Measurements from ENCODE around the gene EXOC6B.

Gene EXOC6B

GRCh38 chr2:72316774-72317173 is 509.1 kb downstream of the EXOC6B start:
- H3K36me3 Mint-ChIP-seq, result no peaks in the 10 kb centered on the region
- DNase-seq, result no peak
- no peak overlapping the region for H3K4me3 Mint-ChIP-seq
- no peak overlapping the region for H3K27ac Mint-ChIP-seq
- no peak for ATAC-seq (replicated peaks)
- H3K9me3 Mint-ChIP-seq, result no peaks in the 10 kb centered on the region
- no peaks in the 10 kb centered on the region for H3K4me1 Mint-ChIP-seq
- no peaks in the 10 kb centered on the region for H3K27me3 Mint-ChIP-seq

- H3K9me3 Mint-ChIP-seq, result peaks cover 6 to 8% of the 10 kb centered on the region in 2 donors
- no peak overlapping the region for H3K27ac Mint-ChIP-seq
- no peak overlapping the region for H3K4me3 Mint-ChIP-seq
- H3K4me1 Mint-ChIP-seq, result no peaks in the 10 kb centered on the region
- H3K36me3 Mint-ChIP-seq, result no peaks in the 10 kb centered on the region
- no peak for ATAC-seq (replicated peaks)
- no peak for DNase-seq
- H3K27me3 Mint-ChIP-seq, result no peaks in the 10 kb centered on the region
Observed at GRCh38 chr2:72300147-72300684, 525.6 kb downstream of the EXOC6B start.

DNA sequence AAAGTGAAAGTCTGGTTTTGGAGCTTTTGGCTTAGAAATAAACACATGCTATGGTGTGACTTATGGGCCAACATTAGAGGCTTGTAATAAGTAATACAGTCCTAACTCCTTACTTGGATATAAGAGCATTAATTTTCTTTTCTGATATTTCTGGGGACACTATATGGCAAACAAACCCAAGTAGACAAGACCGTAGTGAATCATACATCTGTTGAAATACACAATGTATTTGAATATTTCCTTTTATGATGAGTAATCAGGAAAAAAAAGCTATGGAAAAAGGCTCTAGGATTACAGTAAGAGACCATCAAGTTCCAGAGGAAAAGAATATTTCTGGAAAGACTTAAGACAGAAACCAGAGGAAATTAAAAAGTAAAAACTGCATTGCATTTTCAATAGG is 532.2 kb downstream of the EXOC6B start:
- ATAC-seq (replicated peaks) (no peak), DNase-seq (no peak)
- Mint-ChIP-seq H3K9me3 (no peaks in the 10 kb centered on the region), H3K4me3 (no peak overlapping the region), H3K27ac (no peak overlapping the region), H3K36me3 (no peaks in the 10 kb centered on the region), H3K4me1 (no peaks in the 10 kb centered on the region), H3K27me3 (no peaks in the 10 kb centered on the region)

DNA sequence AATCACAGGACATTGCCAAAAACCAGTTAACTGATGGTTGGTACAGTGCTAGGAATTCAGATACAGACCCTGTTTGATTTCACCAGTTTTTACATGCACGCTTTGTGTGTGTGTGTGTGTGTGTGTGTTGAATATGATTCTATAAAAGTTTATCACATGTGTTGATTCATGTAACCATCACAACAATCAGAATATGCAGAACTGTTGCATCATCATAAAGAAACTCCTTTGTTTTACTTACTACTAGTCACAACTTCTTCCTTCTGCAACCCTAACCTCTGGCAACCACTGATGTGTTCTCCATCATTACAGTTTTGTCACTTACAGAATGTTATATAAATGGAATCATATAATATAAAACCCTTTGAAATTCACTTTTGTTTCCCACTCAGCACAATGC is 533.4 kb downstream of the EXOC6B start:
- no peaks in the 10 kb centered on the region for H3K9me3 Mint-ChIP-seq
- no peaks in the 10 kb centered on the region for H3K4me1 Mint-ChIP-seq
- no peak for ATAC-seq (replicated peaks)
- no peaks in the 10 kb centered on the region for H3K36me3 Mint-ChIP-seq
- H3K4me3 Mint-ChIP-seq, result no peak overlapping the region
- no peaks in the 10 kb centered on the region for H3K27me3 Mint-ChIP-seq
- DNase-seq, result no peak
- no peak overlapping the region for H3K27ac Mint-ChIP-seq

- Mint-ChIP-seq H3K36me3 (peaks cover 0 to 3% of the 10 kb centered on the region in 2 donors), H3K27me3 (no peaks in the 10 kb centered on the region), H3K9me3 (no peaks in the 10 kb centered on the region), H3K4me3 (no peak overlapping the region), H3K4me1 (no peaks in the 10 kb centered on the region), H3K27ac (no peak overlapping the region)
- DNase-seq (no peak), ATAC-seq (replicated peaks) (no peak)
Observed at GRCh38 chr2:72291059-72291458, 534.8 kb downstream of the EXOC6B start.

DNA sequence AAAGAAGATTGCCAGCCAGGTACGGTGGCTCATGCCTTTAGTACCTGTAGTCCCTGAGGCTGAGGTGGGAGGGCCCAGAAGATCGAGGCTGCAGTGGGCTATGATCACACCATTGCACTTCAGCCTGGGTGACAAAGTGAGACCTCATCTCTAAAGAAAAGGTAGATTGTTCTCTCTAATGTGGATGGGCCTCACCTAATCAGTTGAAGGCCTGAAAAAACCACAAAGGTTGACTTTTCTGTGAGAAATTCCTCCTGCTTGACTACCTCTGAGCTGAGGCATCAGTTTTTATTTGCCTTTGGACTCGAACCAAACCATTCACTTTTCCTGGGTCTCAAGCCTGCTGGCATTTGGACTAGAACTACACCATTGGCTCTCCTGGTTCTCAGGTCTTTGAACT is 536.1 kb downstream of the EXOC6B start:
- Mint-ChIP-seq H3K4me1 (no peaks in the 10 kb centered on the region), H3K36me3 (peaks cover 0 to 3% of the 10 kb centered on the region in 2 donors), H3K9me3 (no peaks in the 10 kb centered on the region), H3K4me3 (no peak overlapping the region), H3K27ac (no peak overlapping the region), H3K27me3 (no peaks in the 10 kb centered on the region)
- no peak for ATAC-seq (replicated peaks)
- no peak for DNase-seq

GRCh38 chr2:72289283-72289682 is 536.5 kb downstream of the EXOC6B start:
- Mint-ChIP-seq H3K9me3 (peaks cover 0 to 1% of the 10 kb centered on the region in 2 donors), H3K4me1 (no peaks in the 10 kb centered on the region)
- ATAC-seq (replicated peaks), result no peak

DNA sequence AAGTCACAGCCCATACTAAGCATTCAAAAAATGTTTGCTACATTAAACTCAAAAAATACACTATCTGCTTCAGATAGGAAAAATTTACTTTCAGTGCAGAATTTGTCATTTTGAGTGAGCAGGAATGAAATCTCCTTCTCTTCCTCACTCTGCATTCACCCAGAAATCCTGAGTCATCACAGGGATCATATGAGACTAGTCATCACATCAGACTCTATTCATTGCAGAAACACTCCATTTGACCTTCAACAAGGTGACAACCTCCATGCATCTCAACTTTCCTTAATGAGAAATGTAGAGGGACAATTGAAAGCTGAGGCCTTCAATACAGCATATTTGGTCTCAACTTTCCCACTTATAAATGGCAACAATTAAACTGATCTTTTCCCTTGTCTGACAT is 547.8 kb downstream of the EXOC6B start:
- no peaks in the 10 kb centered on the region for H3K9me3 Mint-ChIP-seq
- H3K27me3 Mint-ChIP-seq, result peaks cover 0 to 2% of the 10 kb centered on the region in 2 donors
- H3K27ac Mint-ChIP-seq, result no peak overlapping the region
- no peak overlapping the region for H3K4me3 Mint-ChIP-seq
- DNase-seq (no peak), ATAC-seq (replicated peaks) (no peak)
- H3K4me1 Mint-ChIP-seq, result no peaks in the 10 kb centered on the region
- no peaks in the 10 kb centered on the region for H3K36me3 Mint-ChIP-seq

More at GRCh38 chr2:72289283-72289682, 536.5 kb downstream of the EXOC6B start:
- no peak overlapping the region for H3K4me3 Mint-ChIP-seq
- no peaks in the 10 kb centered on the region for H3K27me3 Mint-ChIP-seq
- peaks cover 0 to 3% of the 10 kb centered on the region in 2 donors for H3K36me3 Mint-ChIP-seq
- no peak overlapping the region for H3K27ac Mint-ChIP-seq
- DNase-seq, result no peak

- Mint-ChIP-seq H3K4me1 (no peaks in the 10 kb centered on the region), H3K27me3 (no peaks in the 10 kb centered on the region), H3K4me3 (no peak overlapping the region), H3K9me3 (no peaks in the 10 kb centered on the region), H3K36me3 (no peaks in the 10 kb centered on the region), H3K27ac (no peak overlapping the region)
- DNase-seq (no peak), ATAC-seq (replicated peaks) (no peak)
Observed at GRCh38 chr2:72276876-72277275, 549.0 kb downstream of the EXOC6B start.

DNA sequence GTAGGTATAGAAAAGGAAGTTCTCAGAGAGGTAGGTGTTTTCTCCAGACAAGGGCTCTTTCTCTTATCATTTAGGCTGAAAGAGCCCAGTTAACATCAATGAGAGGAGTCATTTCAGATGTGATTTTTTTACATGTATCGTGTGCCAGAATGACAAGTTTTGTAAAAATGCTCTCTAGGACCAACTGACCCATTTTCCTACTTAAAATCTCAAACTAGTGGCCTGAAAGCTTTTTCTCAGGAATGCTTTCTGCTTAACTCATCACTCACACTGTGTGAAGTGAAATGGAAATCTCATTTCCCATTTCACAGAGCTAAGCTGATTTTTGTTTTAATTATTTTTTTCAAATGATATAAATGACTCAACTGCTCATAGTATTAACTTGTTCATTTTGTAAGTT is 549.5 kb downstream of the EXOC6B start:
- Mint-ChIP-seq H3K27me3 (no peaks in the 10 kb centered on the region), H3K36me3 (no peaks in the 10 kb centered on the region), H3K9me3 (no peaks in the 10 kb centered on the region), H3K4me1 (no peaks in the 10 kb centered on the region), H3K4me3 (no peak overlapping the region), H3K27ac (no peak overlapping the region)
- no peak for ATAC-seq (replicated peaks)
- no peak for DNase-seq

GRCh38 chr2:72275084-72275483 is 550.7 kb downstream of the EXOC6B start:
- no peaks in the 10 kb centered on the region for H3K4me1 Mint-ChIP-seq
- H3K4me3 Mint-ChIP-seq, result no peak overlapping the region
- H3K9me3 Mint-ChIP-seq, result no peaks in the 10 kb centered on the region
- no peaks in the 10 kb centered on the region for H3K36me3 Mint-ChIP-seq
- H3K27me3 Mint-ChIP-seq, result no peaks in the 10 kb centered on the region
- DNase-seq (no peak), ATAC-seq (replicated peaks) (no peak)
- H3K27ac Mint-ChIP-seq, result no peak overlapping the region

DNA sequence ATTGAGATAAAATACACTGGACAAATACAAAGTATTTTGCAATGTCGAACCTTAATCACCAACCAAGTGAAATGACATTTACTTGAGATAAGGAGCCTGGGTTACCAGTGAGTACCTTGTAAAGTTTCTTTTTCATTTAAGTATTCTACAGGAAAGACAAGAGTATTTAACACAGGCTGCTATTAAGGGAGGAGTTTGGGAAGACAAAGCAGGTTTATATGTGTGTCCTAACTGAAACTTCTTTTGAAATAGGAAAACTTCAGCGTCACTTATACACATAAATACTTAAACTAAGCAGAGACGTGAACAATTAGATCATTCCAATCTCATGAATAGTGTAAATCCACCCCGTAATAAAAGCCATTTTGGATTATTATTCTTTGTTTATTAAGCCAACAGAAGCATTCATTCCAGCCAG is 551.4 kb downstream of the EXOC6B start:
- H3K4me3 Mint-ChIP-seq, result no peak overlapping the region

GRCh38 chr2:72273384-72273783 is 552.4 kb downstream of the EXOC6B start:
- Mint-ChIP-seq H3K27me3 (no peaks in the 10 kb centered on the region), H3K4me3 (no peak overlapping the region), H3K4me1 (no peaks in the 10 kb centered on the region), H3K9me3 (no peaks in the 10 kb centered on the region), H3K27ac (no peak overlapping the region), H3K36me3 (no peaks in the 10 kb centered on the region)
- no peak for DNase-seq
- no peak for ATAC-seq (replicated peaks)

More for the DNA sequence above, 551.4 kb downstream of the EXOC6B start:
- no peaks in the 10 kb centered on the region for H3K27me3 Mint-ChIP-seq
- no peaks in the 10 kb centered on the region for H3K36me3 Mint-ChIP-seq
- DNase-seq (no peak), ATAC-seq (replicated peaks) (no peak)
- H3K4me1 Mint-ChIP-seq, result no peaks in the 10 kb centered on the region
- no peak overlapping the region for H3K27ac Mint-ChIP-seq
- H3K9me3 Mint-ChIP-seq, result no peaks in the 10 kb centered on the region

DNA sequence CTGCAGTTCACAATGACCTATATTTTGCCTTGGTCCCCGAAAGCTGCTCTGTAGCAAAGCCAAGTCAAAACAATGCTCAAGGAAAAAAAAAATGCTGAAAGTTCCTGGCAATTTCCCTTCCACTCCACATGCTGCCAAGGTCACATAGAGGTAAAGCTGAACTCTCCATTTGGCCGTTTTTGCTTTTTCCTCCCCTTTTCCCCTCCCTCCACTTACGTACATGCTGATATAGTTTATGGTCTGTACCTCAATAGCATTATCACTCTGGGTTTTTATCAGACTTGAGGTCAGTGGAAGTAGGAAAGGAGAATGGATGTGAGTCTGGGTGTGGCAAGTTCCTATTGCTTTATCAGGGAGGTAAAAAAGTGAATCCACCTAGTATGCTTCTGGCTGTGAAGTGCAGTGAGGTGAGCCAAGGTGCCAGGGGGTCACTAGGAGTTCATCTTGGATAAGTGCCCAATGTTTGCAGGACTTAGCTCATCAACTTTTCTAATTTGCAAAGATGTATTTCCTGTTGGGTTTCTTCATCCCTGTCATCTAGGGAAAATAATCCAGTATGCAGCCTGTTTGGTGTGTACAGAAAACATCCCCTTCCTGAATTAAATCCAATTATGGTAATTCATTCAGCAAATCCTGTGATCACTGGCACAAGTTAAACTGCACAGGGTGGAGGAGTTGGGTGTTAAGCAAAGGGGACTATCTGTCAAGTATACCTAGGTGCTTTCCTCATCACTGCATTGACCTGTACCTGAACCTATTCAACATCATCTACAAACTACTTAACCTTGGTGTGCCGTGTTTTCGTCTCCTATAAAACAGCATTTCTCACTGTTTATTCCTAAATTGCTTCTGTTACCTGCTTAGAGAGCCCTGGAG is 553.8 kb downstream of the EXOC6B start:
- Mint-ChIP-seq H3K27ac (no peak overlapping the region), H3K4me1 (no peaks in the 10 kb centered on the region), H3K36me3 (no peaks in the 10 kb centered on the region), H3K9me3 (peaks cover 0 to 2% of the 10 kb centered on the region in 2 donors), H3K27me3 (no peaks in the 10 kb centered on the region), H3K4me3 (no peak overlapping the region)
- no peak for DNase-seq
- no peak for ATAC-seq (replicated peaks)

DNA sequence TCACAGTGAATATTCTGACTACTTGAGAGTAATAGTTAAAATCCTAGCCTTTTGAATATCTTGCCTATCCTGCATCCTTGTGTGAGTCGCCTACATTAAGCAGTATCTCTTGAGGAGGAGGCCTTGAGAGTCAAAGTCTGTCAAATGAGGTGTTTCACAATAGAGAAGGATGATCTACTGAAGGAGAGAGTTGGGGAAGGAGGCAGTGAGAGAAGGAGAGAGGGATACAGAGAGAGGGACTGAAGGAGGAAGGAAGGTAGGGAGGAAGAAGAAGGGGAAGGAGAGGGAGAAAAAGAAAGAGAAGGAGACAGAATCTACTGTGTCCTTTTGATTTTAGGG is 554.6 kb downstream of the EXOC6B start:
- no peak overlapping the region for H3K4me3 Mint-ChIP-seq
- H3K27ac Mint-ChIP-seq, result no peak overlapping the region
- H3K36me3 Mint-ChIP-seq, result no peaks in the 10 kb centered on the region
- no peaks in the 10 kb centered on the region for H3K27me3 Mint-ChIP-seq
- no peak for DNase-seq
- no peak for ATAC-seq (replicated peaks)
- no peaks in the 10 kb centered on the region for H3K4me1 Mint-ChIP-seq
- H3K9me3 Mint-ChIP-seq, result peaks cover 0 to 2% of the 10 kb centered on the region in 2 donors
